Hematopoietic multipotent progenitor cell treated with erythropoietin and hydrocortisone succinate and interleukin-3 and kit ligand, for 6 days (in vitro differentiated cells): ENCODE results near the gene AHR.

ENCODE experiments used
- DNase-seq: peaks from one replicate; pipeline ENCODE4 v3.0.0-alpha.2; 2015

The AHR gene

GRCh38 chr7:17305387-17306171 is 7.1 kb downstream of the AHR start:
- DNase-seq: no peak

- DNase-seq: no peak
Measured at GRCh38 chr7:17307000-17307399, 8.5 kb downstream of the AHR start.

GRCh38 chr7:17307558-17307957 is 9.1 kb downstream of the AHR start:
- no peak for DNase-seq

- DNase-seq: no peak
Measured at GRCh38 chr7:17307969-17308648, 9.7 kb downstream of the AHR start.

- no peak for DNase-seq
Measured at GRCh38 chr7:17311194-17311593, 12.7 kb downstream of the AHR start.

GRCh38 chr7:17311952-17312351 is 13.5 kb downstream of the AHR start:
- no peak for DNase-seq

- no peak for DNase-seq
Measured at GRCh38 chr7:17312641-17313040, 14.2 kb downstream of the AHR start.

- DNase-seq: no peak
Measured at GRCh38 chr7:17313194-17313593, 14.7 kb downstream of the AHR start.

GRCh38 chr7:17315974-17316373 is 17.5 kb downstream of the AHR start:
- no peak for DNase-seq

GRCh38 chr7:17318146-17318545 is 19.7 kb downstream of the AHR start:
- no peak for DNase-seq

- no peak for DNase-seq
Measured at GRCh38 chr7:17319164-17320101, 21.0 kb downstream of the AHR start.

- DNase-seq: no peak
Measured at GRCh38 chr7:17320102-17320497, 21.6 kb downstream of the AHR start.

- no peak for DNase-seq
Measured at GRCh38 chr7:17320657-17321056, 22.2 kb downstream of the AHR start.

- no peak for DNase-seq
Measured at GRCh38 chr7:17325364-17325763, 26.9 kb downstream of the AHR start.

- DNase-seq: no peak
Measured at GRCh38 chr7:17326378-17326777, 27.9 kb downstream of the AHR start.

GRCh38 chr7:17328641-17329040 is 30.2 kb downstream of the AHR start:
- no peak for DNase-seq

- no peak for DNase-seq
Measured at GRCh38 chr7:17329440-17329839, 31.0 kb downstream of the AHR start.

- no peak for DNase-seq
Measured at GRCh38 chr7:17331891-17332501, 33.5 kb downstream of the AHR start.

GRCh38 chr7:17333221-17333620 is 34.8 kb downstream of the AHR start:
- DNase-seq: no peak

GRCh38 chr7:17336168-17336567 is 37.7 kb downstream of the AHR start:
- no peak for DNase-seq

GRCh38 chr7:17339139-17339538 is 40.7 kb downstream of the AHR start:
- DNase-seq: no peak

- DNase-seq: no peak
Measured at GRCh38 chr7:17339952-17340351, 41.5 kb downstream of the AHR start.

- no peak for DNase-seq
Measured at GRCh38 chr7:17340655-17341054, 42.2 kb downstream of the AHR start.
